ENCODE data around the gene BPIFB6. TPM values are rescaled to one million over a fixed set of nuclear protein-coding genes. Genes with fewer than 3 reads are reported as not detected.

BPIFB6 gene
- total RNA-seq, 1 donor = not detected

GRCh38 chr20:33022694-33023438 lies 8.6 kb upstream of the BPIFB6 start:
- TF ChIP-seq CTCF (IDR thresholded peaks at IDR 0.05; ENCODE audit: insufficient read depth, low read depth, low read length) = no peak
- no peak overlapping the region for H3K4me3 ChIP-seq (ENCODE audit: low read depth, low read length)
- DNase-seq (ENCODE audit: low read depth) = no peak

GRCh38 chr20:33023439-33024242 lies 7.8 kb upstream of the BPIFB6 start:
- TF ChIP-seq CTCF (IDR thresholded peaks at IDR 0.05; ENCODE audit: insufficient read depth, low read depth, low read length) = no peak
- no peak for DNase-seq (ENCODE audit: low read depth)
- no peak overlapping the region for H3K4me3 ChIP-seq (ENCODE audit: low read depth, low read length)

GRCh38 chr20:33024243-33024560 lies 7.2 kb upstream of the BPIFB6 start:
- H3K4me3 ChIP-seq (ENCODE audit: low read depth, low read length) = no peak overlapping the region
- TF ChIP-seq CTCF (IDR thresholded peaks at IDR 0.05; ENCODE audit: insufficient read depth, low read depth, low read length) = no peak
- no peak for DNase-seq (ENCODE audit: low read depth)

- no peak overlapping the region for H3K4me3 ChIP-seq (ENCODE audit: low read depth, low read length)
- DNase-seq (ENCODE audit: low read depth) = no peak
- TF ChIP-seq CTCF (IDR thresholded peaks at IDR 0.05; ENCODE audit: insufficient read depth, low read depth, low read length) = no peak
These were observed 6.7 kb upstream of the BPIFB6 start for GRCh38 chr20:33024609-33025317.

GRCh38 chr20:33025318-33025876 lies 6.1 kb upstream of the BPIFB6 start:
- TF ChIP-seq CTCF (IDR thresholded peaks at IDR 0.05; ENCODE audit: insufficient read depth, low read depth, low read length) = no peak
- no peak overlapping the region for H3K4me3 ChIP-seq (ENCODE audit: low read depth, low read length)
- DNase-seq (ENCODE audit: low read depth) = no peak

- no peak overlapping the region for H3K4me3 ChIP-seq (ENCODE audit: low read depth, low read length)
- no peak for TF ChIP-seq CTCF (IDR thresholded peaks at IDR 0.05; ENCODE audit: insufficient read depth, low read depth, low read length)
- DNase-seq (ENCODE audit: low read depth) = no peak
These were observed 5.2 kb upstream of the BPIFB6 start for GRCh38 chr20:33026072-33026778.
